GM21515 (cell line): ENCODE results near the gene OPRM1.
"Not testable (repeated sequence)": the region's sequence is repeated elsewhere in the genome, so short reads cannot be mapped to it uniquely, and the experiment has no call there.

Experiments
- ATAC-seq: cut with Tn5 transposase; IDR thresholded peaks from one replicate; pipeline ENCODE4 v1.9.1; 2021; ENCODE audit not compliant: unreplicated experiment

The OPRM1 gene

GRCh38 chr6:154139892-154140291 lies 100.9 kb downstream of the OPRM1 start:
- no peak for ATAC-seq

GRCh38 chr6:154140743-154141142 lies 101.7 kb downstream of the OPRM1 start:
- no peak for ATAC-seq

- no peak for ATAC-seq
These were observed 104.7 kb downstream of the OPRM1 start for GRCh38 chr6:154143753-154144152.

GRCh38 chr6:154154389-154154967 lies 115.4 kb downstream of the OPRM1 start:
- ATAC-seq, result no peak

- peak; percentile 67 for ATAC-seq
These were observed 117.3 kb downstream of the OPRM1 start for GRCh38 chr6:154156135-154156896.

- ATAC-seq, result peak; percentile 57
These were observed 118.0 kb downstream of the OPRM1 start for GRCh38 chr6:154157082-154157481.

- ATAC-seq, result no peak
These were observed 118.7 kb downstream of the OPRM1 start for GRCh38 chr6:154157706-154158105.

- no peak for ATAC-seq
These were observed 120.1 kb downstream of the OPRM1 start for GRCh38 chr6:154159126-154159525.

GRCh38 chr6:154161689-154162088 lies 122.6 kb downstream of the OPRM1 start:
- ATAC-seq, result peak; percentile 74

GRCh38 chr6:154164397-154164796 lies 125.4 kb downstream of the OPRM1 start:
- ATAC-seq, result no peak

- no peak for ATAC-seq
These were observed 126.4 kb downstream of the OPRM1 start for GRCh38 chr6:154165478-154165877.

- ATAC-seq, result no peak
These were observed 127.1 kb downstream of the OPRM1 start for GRCh38 chr6:154166140-154166539.

- ATAC-seq, result no peak
These were observed 128.1 kb downstream of the OPRM1 start for GRCh38 chr6:154167126-154167525.

- no peak for ATAC-seq
These were observed 130.3 kb downstream of the OPRM1 start for GRCh38 chr6:154169193-154169847.

GRCh38 chr6:154170106-154170505 lies 131.1 kb downstream of the OPRM1 start:
- ATAC-seq, result no peak

GRCh38 chr6:154172393-154172792 lies 133.4 kb downstream of the OPRM1 start:
- not testable (repeated sequence) for ATAC-seq

- no peak for ATAC-seq
These were observed 140.4 kb downstream of the OPRM1 start for GRCh38 chr6:154179434-154179833.

GRCh38 chr6:154187203-154187602 lies 148.2 kb downstream of the OPRM1 start:
- ATAC-seq, result no peak

GRCh38 chr6:154187714-154188113 lies 148.7 kb downstream of the OPRM1 start:
- no peak for ATAC-seq

- ATAC-seq, result no peak
These were observed 157.4 kb downstream of the OPRM1 start for GRCh38 chr6:154196333-154196885.

- no peak for ATAC-seq
These were observed 158.3 kb downstream of the OPRM1 start for GRCh38 chr6:154197196-154197860.
